ENCODE measurements around the gene TXNDC8. TPM values are rescaled to one million over a fixed set of nuclear protein-coding genes. Genes with fewer than 3 reads are reported as not detected.

TXNDC8 gene
- total RNA-seq, 1 experiment from 2014 or later: not detected

- TF ChIP-seq CEBPB (IDR thresholded peaks at IDR 0.05; ENCODE audit: low read depth) (no peak), ZFX (IDR thresholded peaks at IDR 0.05) (no peak), SRF (IDR thresholded peaks at IDR 0.05; ENCODE audit: low read depth) (no peak), JUND (IDR thresholded peaks at IDR 0.05) (no peak), ATF3 (IDR thresholded peaks at IDR 0.05) (no peak)
Measured at GRCh38 chr9:110254500-110254899, 83.2 kb downstream of the TXNDC8 start (continued).

Other genes starting within 250 kb of the TXNDC8 start
- gene C9orf152, start 129.7 kb downstream of the TXNDC8 start, total RNA-seq (2021; ENCODE audit: unreplicated experiment): not detected
- 421 TPM for gene TXN, start 81.4 kb downstream of the TXNDC8 start, total RNA-seq (2021; ENCODE audit: unreplicated experiment)
- gene SVEP1, start 241.9 kb upstream of the TXNDC8 start, total RNA-seq (2021; ENCODE audit: unreplicated experiment): 0.15 TPM

Measured in HCT116 (cell line).